Sigmoid colon (tissue), 7 donors: ENCODE data around the gene ZNF681. TPM values are rescaled to one million over a fixed set of nuclear protein-coding genes. Genes with fewer than 3 reads are reported as not detected.

ENCODE experiments used
- DNase-seq: peaks from one replicate; pipeline ENCODE4 v3.0.0-alpha.2; 2019
- H3K27ac ChIP-seq, 4 donors: fragments of 200-600 bp; sonication (generic); one replicate each; pipeline ENCODE4 v1.5.1; 2016 to 2019; ENCODE audit warnings: mild to moderate bottlenecking in 1 of 4
- H3K27me3 ChIP-seq, 3 donors: fragments of 200-600 bp; sonication (generic); one replicate each; pipeline ENCODE4 v1.5.1; 2019; ENCODE audit warnings: mild to moderate bottlenecking in 1 of 3
- H3K36me3 ChIP-seq, 4 donors: fragments of 200-600 bp; sonication (generic); one replicate each; pipeline ENCODE4 v1.5.1; 2016 to 2019
- H3K4me1 ChIP-seq, 4 donors: fragments of 200-600 bp; sonication (generic); one replicate each; pipeline ENCODE4 v1.5.1; 2017 to 2019
- H3K4me3 ChIP-seq, 4 donors: fragments of 200-600 bp; sonication (generic); one replicate each; pipeline ENCODE4 v1.5.1; 2017 to 2019; ENCODE audit warnings: mild to moderate bottlenecking in 2 of 4, moderate library complexity in 1 of 4
- H3K9me3 ChIP-seq, 4 donors: fragments of 200-600 bp in 3 of 4; sonication (generic) in 3 of 4; one replicate each; pipeline versions ENCODE4 v1.5.1 to v1.6.1; 2013 to 2019
- CTCF ChIP-seq, 4 experiments: fragments of 450-650 bp in 3 of 4; fragments of 200-600 bp in 1 of 4; IDR thresholded peaks; one replicate each; pipeline ENCODE4 v1.5.1; 2016 to 2019; ENCODE audit warnings: antibody characterized with exemption in 4 of 4, mild to moderate bottlenecking in 3 of 4, moderate library complexity in 2 of 4
- EP300 ChIP-seq, 4 donors: sonication (generic); formaldehyde crosslinking; IDR thresholded peaks; one replicate each; pipeline ENCODE4 v1.6.1; 2017; ENCODE audit warnings: antibody characterized with exemption in 4 of 4
- POLR2A ChIP-seq, 2 donors: fragments of 450-650 bp; IDR thresholded peaks; one replicate each; pipeline ENCODE4 v1.6.1; 2016; ENCODE audit warnings: antibody characterized with exemption in 2 of 2, mild to moderate bottlenecking in 2 of 2, moderate library complexity in 2 of 2
- POLR2AphosphoS5 ChIP-seq, 4 donors: sonication (generic); formaldehyde crosslinking; IDR thresholded peaks; one replicate each; pipeline ENCODE4 v1.6.1; 2017; ENCODE audit warnings: antibody characterized with exemption in 4 of 4
- WGBS, 2 donors: extraction: QIAGEN DNeasy Blood & Tissue Kit; methylation state at CpG; one replicate each; pipeline ENCODE4 v1.1.7; 2013; 5-methylcytosine and 5-hydroxymethylcytosine counted together
- intact Hi-C: fragments of 100-400 bp; cut with DNase I; formaldehyde crosslinking; loops from one replicate; pipeline ENCODE4 v1.15.1; 2023
- polyA plus RNA-seq, 3 donors: library from polyadenylated mRNA; stranded (reverse); fragments of 200-250 nt; gene quantifications; one replicate each; pipeline ENCODE4 v1.2.3, GENCODE V29; 2013
- total RNA-seq, 4 donors: library from RNA; depleted of rRNA; stranded (reverse); fragments of >200 nt; gene quantifications; one replicate each; pipeline ENCODE4 v1.1.0, GENCODE V29; 2016
- donor health status: healthy with polysubstance abuse.
- donor health status: Bipolar disorder and iron deficiency.
- donor health status: healthy.

ZNF681 gene
- total and polyA plus RNA-seq, 7 donors = 0.55 to 1.4 (median 1.2) TPM

GRCh38 chr19:23790641-23791488 is 32.2 kb upstream of the ZNF681 start:
- H3K4me3 ChIP-seq = no peak overlapping the region
- no peaks in the 10 kb centered on the region for H3K36me3 ChIP-seq
- no peak overlapping the region for H3K27ac ChIP-seq
- DNase-seq = no peak
- intact Hi-C loops = no loop called here
- H3K27me3 ChIP-seq = no peaks in the 10 kb centered on the region
- peaks cover 0 to 4% (median 0%) of the 10 kb centered on the region in 4 donors for H3K9me3 ChIP-seq
- no peak for TF ChIP-seq EP300 (IDR thresholded peaks at IDR 0.05)
- TF ChIP-seq CTCF (IDR thresholded peaks at IDR 0.05) = no peak
- TF ChIP-seq POLR2AphosphoS5 (IDR thresholded peaks at IDR 0.05) = no peak
- no peak for TF ChIP-seq POLR2A (IDR thresholded peaks at IDR 0.05)
- no peaks in the 10 kb centered on the region for H3K4me1 ChIP-seq
- WGBS, 2 donors = 80 to 83% methylated on average over 17 of the region's 17 CpGs

- no peaks in the 10 kb centered on the region for H3K9me3 ChIP-seq
- H3K4me1 ChIP-seq = no peaks in the 10 kb centered on the region
- no peaks in the 10 kb centered on the region for H3K27me3 ChIP-seq
- no peak for DNase-seq
- no peak overlapping the region for H3K4me3 ChIP-seq
- no peak overlapping the region for H3K27ac ChIP-seq
- intact Hi-C loops = no loop called here
- no peaks in the 10 kb centered on the region for H3K36me3 ChIP-seq
- no peak for TF ChIP-seq EP300 (IDR thresholded peaks at IDR 0.05)
- no peak for TF ChIP-seq POLR2AphosphoS5 (IDR thresholded peaks at IDR 0.05)
- TF ChIP-seq POLR2A (IDR thresholded peaks at IDR 0.05) = no peak
- TF ChIP-seq CTCF (IDR thresholded peaks at IDR 0.05) = no peak
Observed at GRCh38 chr19:23789246-23789645, 30.6 kb upstream of the ZNF681 start.

GRCh38 chr19:23788411-23788810 is 29.7 kb upstream of the ZNF681 start:
- DNase-seq = no peak
- TF ChIP-seq POLR2A (IDR thresholded peaks at IDR 0.05) = no peak
- no peak for TF ChIP-seq EP300 (IDR thresholded peaks at IDR 0.05)
- TF ChIP-seq CTCF (IDR thresholded peaks at IDR 0.05) = no peak
- TF ChIP-seq POLR2AphosphoS5 (IDR thresholded peaks at IDR 0.05) = no peak
- Histone ChIP-seq H3K9me3 (no peaks in the 10 kb centered on the region), H3K27me3 (no peaks in the 10 kb centered on the region), H3K4me3 (no peak overlapping the region), H3K27ac (no peak overlapping the region), H3K36me3 (no peaks in the 10 kb centered on the region), H3K4me1 (no peaks in the 10 kb centered on the region)
- 92 to 97% methylated on average over 4 of the region's 4 CpGs for WGBS, 2 donors
- intact Hi-C loops = no loop called here

- H3K27me3 ChIP-seq = no peaks in the 10 kb centered on the region
- H3K4me3 ChIP-seq = no peak overlapping the region
- no peak overlapping the region for H3K27ac ChIP-seq
- intact Hi-C loops = no loop called here
- no peak for DNase-seq
- H3K9me3 ChIP-seq = no peaks in the 10 kb centered on the region
- TF ChIP-seq EP300 (IDR thresholded peaks at IDR 0.05) (no peak), POLR2AphosphoS5 (IDR thresholded peaks at IDR 0.05) (no peak), CTCF (IDR thresholded peaks at IDR 0.05) (no peak)
- H3K4me1 ChIP-seq = no peaks in the 10 kb centered on the region
- 62 to 87% methylated on average over 3 of the region's 3 CpGs for WGBS, 2 donors
- no peaks in the 10 kb centered on the region for H3K36me3 ChIP-seq
Observed at GRCh38 chr19:23787106-23787505, 28.4 kb upstream of the ZNF681 start.

GRCh38 chr19:23785982-23786381 is 27.3 kb upstream of the ZNF681 start:
- no peak overlapping the region for H3K4me3 ChIP-seq
- no peaks in the 10 kb centered on the region for H3K27me3 ChIP-seq
- intact Hi-C loops = no loop called here
- no peaks in the 10 kb centered on the region for H3K9me3 ChIP-seq
- TF ChIP-seq EP300 (IDR thresholded peaks at IDR 0.05) (no peak), POLR2A (IDR thresholded peaks at IDR 0.05) (no peak), POLR2AphosphoS5 (IDR thresholded peaks at IDR 0.05) (no peak), CTCF (IDR thresholded peaks at IDR 0.05) (no peak)
- 48 to 88% methylated on average over 3 of the region's 3 CpGs for WGBS, 2 donors
- no peak overlapping the region for H3K27ac ChIP-seq
- no peaks in the 10 kb centered on the region for H3K4me1 ChIP-seq
- no peaks in the 10 kb centered on the region for H3K36me3 ChIP-seq
- no peak for DNase-seq
